ENCODE measurements around the gene ZNF20. TPM values are rescaled to one million over a fixed set of nuclear protein-coding genes. Genes with fewer than 3 reads are reported as not detected.
A peak's percentile ranks its signal among the peaks of the same experiment; 100 is the strongest.
"Not testable (repeated sequence)": the region's sequence is repeated elsewhere in the genome, so short reads cannot be mapped to it uniquely, and the experiment has no call there.

The ZNF20 gene
- total and polyA plus RNA-seq, 2 donors = 2.1 to 9.0 TPM

GRCh38 chr19:12140545-12141404 is 625 bp upstream of the ZNF20 start:
- Histone ChIP-seq H3K4me1 (ENCODE audit: insufficient read depth) (no peaks in the 10 kb centered on the region), H3K27ac (ENCODE audit: low read depth) (no peak overlapping the region), H3K36me3 (ENCODE audit: insufficient read depth) (peaks cover 6% of the 10 kb centered on the region), H3K4me3 (ENCODE audit: low read depth, low read length) (peak overlapping the region; percentile 77)
- WGBS = 5% methylated on average over 17 of the region's 17 CpGs
- DNase-seq (ENCODE audit: extremely low spot score) = peak; percentile 61

DNA sequence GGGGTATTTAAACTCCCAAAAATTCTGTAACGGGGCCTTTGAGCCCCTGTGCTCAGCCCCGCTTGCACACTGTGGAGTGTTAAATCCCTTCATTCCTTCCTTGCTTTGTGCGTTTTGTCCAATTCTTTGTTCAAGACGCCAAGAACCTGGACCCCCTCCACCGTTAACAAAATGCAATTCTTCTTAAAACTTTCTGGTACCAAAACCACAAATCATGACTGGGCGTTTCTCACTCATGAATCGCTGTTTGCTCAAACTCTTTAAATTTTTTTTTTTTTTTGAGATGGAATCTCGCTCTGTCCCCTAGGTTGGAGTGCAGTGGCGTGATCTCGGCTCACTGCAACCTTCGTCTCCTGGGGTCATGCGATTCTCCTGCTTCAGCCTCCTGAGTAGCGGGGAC is 881 bp downstream of the ZNF20 start:
- 18% methylated on average over 13 of the region's 13 CpGs for WGBS
- Histone ChIP-seq H3K4me1 (ENCODE audit: insufficient read depth) (no peaks in the 10 kb centered on the region), H3K4me3 (ENCODE audit: low read depth, low read length) (peak overlapping the region; percentile 77), H3K27ac (ENCODE audit: low read depth) (no peak overlapping the region), H3K36me3 (ENCODE audit: insufficient read depth) (peaks cover 6% of the 10 kb centered on the region)
- no peak for DNase-seq (ENCODE audit: extremely low spot score)

DNA sequence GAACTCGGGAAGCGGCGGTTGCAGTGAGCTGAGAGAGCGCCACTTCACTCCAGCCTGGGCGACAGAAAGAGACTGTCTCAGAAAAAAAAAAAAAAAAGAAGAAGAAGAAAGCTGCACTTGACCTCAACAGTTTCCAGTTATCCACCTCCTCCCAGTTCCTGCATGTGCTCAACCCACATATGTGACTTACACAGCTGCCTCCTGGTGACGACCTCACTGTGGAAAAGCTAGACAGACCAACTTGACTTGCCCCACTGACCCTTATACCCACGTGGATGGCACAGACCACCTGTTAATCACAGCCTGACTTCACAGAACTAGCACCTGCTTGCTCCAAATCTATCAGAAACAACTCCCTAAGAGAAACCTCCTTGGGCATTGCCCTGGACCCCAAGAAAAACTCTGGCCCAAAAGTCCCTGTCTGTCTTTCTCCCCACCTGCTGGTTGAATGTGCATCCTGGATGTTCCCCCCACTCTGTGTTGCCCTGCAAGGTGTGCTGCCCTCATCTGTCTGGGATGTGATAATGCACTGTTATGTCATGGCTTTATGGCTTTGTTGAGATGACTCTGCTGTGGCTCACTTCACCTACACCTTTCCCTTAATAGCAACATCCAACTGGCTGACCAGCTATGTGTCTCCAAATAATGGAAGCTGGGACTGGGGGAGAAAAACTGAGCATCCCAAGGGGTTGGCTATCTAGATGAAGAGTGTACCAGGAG is 2.8 kb downstream of the ZNF20 start:
- 83% methylated on average over 7 of the region's 7 CpGs for WGBS
- H3K36me3 ChIP-seq (ENCODE audit: insufficient read depth) = peaks cover 18% of the 10 kb centered on the region
- H3K4me3 ChIP-seq (ENCODE audit: low read depth, low read length) = no peak overlapping the region
- no peak for DNase-seq (ENCODE audit: extremely low spot score)
- H3K4me1 ChIP-seq (ENCODE audit: insufficient read depth) = no peaks in the 10 kb centered on the region
- no peak overlapping the region for H3K27ac ChIP-seq (ENCODE audit: low read depth)

GRCh38 chr19:12133069-12133468 is 7.1 kb downstream of the ZNF20 start:
- Histone ChIP-seq H3K27ac (ENCODE audit: low read depth) (no peak overlapping the region), H3K4me3 (ENCODE audit: low read depth, low read length) (no peak overlapping the region), H3K4me1 (ENCODE audit: insufficient read depth) (no peaks in the 10 kb centered on the region), H3K36me3 (ENCODE audit: insufficient read depth) (peaks cover 20% of the 10 kb centered on the region)
- DNase-seq (ENCODE audit: extremely low spot score) = no peak
- 97% methylated on average over 3 of the region's 3 CpGs for WGBS

GRCh38 chr19:12126707-12127106 is 13.4 kb downstream of the ZNF20 start:
- H3K36me3 ChIP-seq (ENCODE audit: insufficient read depth) = no peaks in the 10 kb centered on the region
- no peak for DNase-seq (ENCODE audit: extremely low spot score)
- no peak overlapping the region for H3K27ac ChIP-seq (ENCODE audit: low read depth)
- no peak overlapping the region for H3K4me3 ChIP-seq (ENCODE audit: low read depth, low read length)
- H3K4me1 ChIP-seq (ENCODE audit: insufficient read depth) = no peaks in the 10 kb centered on the region
- 28% methylated on average over 2 of the region's 2 CpGs for WGBS

GRCh38 chr19:12117201-12117970 is 22.8 kb downstream of the ZNF20 start:
- DNase-seq (ENCODE audit: extremely low spot score) = no peak
- no peak overlapping the region for H3K27ac ChIP-seq (ENCODE audit: low read depth)
- WGBS = 73% methylated on average over 33 of the region's 33 CpGs
- H3K4me1 ChIP-seq (ENCODE audit: insufficient read depth) = no peaks in the 10 kb centered on the region
- no peak overlapping the region for H3K4me3 ChIP-seq (ENCODE audit: low read depth, low read length)
- no peaks in the 10 kb centered on the region for H3K36me3 ChIP-seq (ENCODE audit: insufficient read depth)

DNA sequence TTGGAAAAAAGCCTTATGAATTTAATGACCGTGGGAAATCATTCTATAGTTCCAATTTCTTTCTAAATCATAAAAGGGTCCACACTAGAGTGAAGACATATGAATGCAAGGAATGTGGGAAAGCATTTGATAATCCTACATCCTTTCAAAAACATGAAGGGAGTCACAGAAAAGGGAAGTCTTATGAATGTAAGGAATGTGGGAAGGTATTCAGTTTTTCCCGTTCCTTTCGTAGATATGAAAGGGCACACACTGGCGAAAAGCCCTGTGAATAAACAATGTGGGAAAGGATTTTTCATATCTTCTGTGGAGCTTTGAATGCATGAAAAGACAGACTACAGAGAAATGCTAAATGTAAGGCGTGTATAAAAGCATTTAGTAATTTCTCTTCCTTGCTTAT is 27.0 kb downstream of the ZNF20 start:
- Histone ChIP-seq H3K27ac (ENCODE audit: low read depth) (no peak overlapping the region), H3K4me1 (ENCODE audit: insufficient read depth) (no peaks in the 10 kb centered on the region), H3K36me3 (ENCODE audit: insufficient read depth) (peaks cover 3% of the 10 kb centered on the region), H3K4me3 (ENCODE audit: low read depth, low read length) (no peak overlapping the region)
- DNase-seq (ENCODE audit: extremely low spot score) = no peak
- 89% methylated on average over 5 of the region's 5 CpGs for WGBS

DNA sequence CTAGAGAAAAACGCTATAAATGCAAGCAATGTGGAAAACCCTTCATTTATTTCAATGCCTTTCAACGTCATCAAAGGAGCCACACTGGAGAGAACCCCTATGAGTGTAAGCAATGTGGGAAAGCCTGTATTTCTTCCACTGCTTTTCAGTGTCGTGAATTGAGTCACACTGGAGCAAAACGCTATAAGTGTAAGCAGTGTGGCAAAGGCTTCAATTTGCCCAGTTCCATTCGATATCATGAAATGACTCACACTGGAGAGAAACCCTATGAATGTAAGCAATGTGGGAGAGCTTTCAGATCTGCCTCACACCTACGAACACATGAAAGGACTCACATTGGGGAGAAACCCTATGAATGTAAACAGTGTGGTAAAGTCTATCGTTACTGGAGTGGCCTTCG is 27.4 kb downstream of the ZNF20 start:
- Histone ChIP-seq H3K4me3 (ENCODE audit: low read depth, low read length) (no peak overlapping the region), H3K27ac (ENCODE audit: low read depth) (no peak overlapping the region), H3K4me1 (ENCODE audit: insufficient read depth) (no peaks in the 10 kb centered on the region), H3K36me3 (ENCODE audit: insufficient read depth) (peaks cover 3% of the 10 kb centered on the region)
- 95% methylated on average over 8 of the region's 8 CpGs for WGBS
- no peak for DNase-seq (ENCODE audit: extremely low spot score)

DNA sequence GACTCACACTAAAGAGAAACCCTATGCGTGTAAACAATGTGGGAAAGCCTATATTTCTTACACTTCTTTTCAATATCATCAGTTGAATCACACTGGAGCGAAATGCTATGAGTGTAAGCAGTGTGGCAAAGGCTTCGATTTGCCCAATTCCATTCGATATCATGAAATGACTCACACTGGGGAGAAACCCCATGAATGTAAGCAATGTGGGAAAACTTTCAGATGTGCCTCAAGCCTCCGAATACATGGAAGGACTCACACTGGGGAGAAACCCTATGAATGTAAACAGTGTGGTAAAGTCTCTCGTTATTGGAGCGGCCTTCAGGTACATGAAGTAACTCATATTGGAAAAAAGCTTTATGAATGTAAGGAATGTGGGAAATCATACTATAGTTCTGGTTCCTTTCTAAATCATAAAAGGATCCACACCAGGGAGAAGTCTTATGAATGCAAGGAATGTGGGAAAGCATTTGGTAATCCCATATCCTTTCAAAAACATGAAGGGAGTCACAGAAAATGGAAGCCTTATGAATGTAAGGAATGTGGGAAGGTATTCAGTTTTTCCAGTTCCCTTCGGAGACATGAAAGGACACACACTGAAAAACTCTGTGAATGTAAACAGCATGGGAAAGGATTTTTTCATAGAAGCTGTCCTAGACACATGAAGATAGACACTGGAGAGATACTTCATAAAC is 28.1 kb downstream of the ZNF20 start:
- Histone ChIP-seq H3K27ac (ENCODE audit: low read depth) (no peak overlapping the region), H3K4me3 (ENCODE audit: low read depth, low read length) (no peak overlapping the region), H3K4me1 (ENCODE audit: insufficient read depth) (no peaks in the 10 kb centered on the region), H3K36me3 (ENCODE audit: insufficient read depth) (peaks cover 3% of the 10 kb centered on the region)
- DNase-seq (ENCODE audit: extremely low spot score) = no peak
- WGBS = 95% methylated on average over 8 of the region's 8 CpGs

GRCh38 chr19:12111176-12111575 is 29.0 kb downstream of the ZNF20 start:
- no peak overlapping the region for H3K4me3 ChIP-seq (ENCODE audit: low read depth, low read length)
- 47% methylated on average over 2 of the region's 2 CpGs for WGBS
- peaks cover 3% of the 10 kb centered on the region for H3K36me3 ChIP-seq (ENCODE audit: insufficient read depth)
- DNase-seq (ENCODE audit: extremely low spot score) = no peak
- H3K4me1 ChIP-seq (ENCODE audit: insufficient read depth) = no peaks in the 10 kb centered on the region
- no peak overlapping the region for H3K27ac ChIP-seq (ENCODE audit: low read depth)

GRCh38 chr19:12103909-12104308 is 36.2 kb downstream of the ZNF20 start:
- not testable (repeated sequence) for H3K27ac ChIP-seq (ENCODE audit: low read depth); DNase-seq (ENCODE audit: extremely low spot score); H3K36me3 ChIP-seq (ENCODE audit: insufficient read depth); H3K4me3 ChIP-seq (ENCODE audit: low read depth, low read length); H3K4me1 ChIP-seq (ENCODE audit: insufficient read depth)
- 96% methylated on average over 4 of the region's 4 CpGs for WGBS

- 93% methylated on average over 9 of the region's 9 CpGs for WGBS
- H3K27ac ChIP-seq (ENCODE audit: low read depth) = no peak overlapping the region
- H3K36me3 ChIP-seq (ENCODE audit: insufficient read depth) = no peaks in the 10 kb centered on the region
- no peaks in the 10 kb centered on the region for H3K4me1 ChIP-seq (ENCODE audit: insufficient read depth)
- no peak for DNase-seq (ENCODE audit: extremely low spot score)
- no peak overlapping the region for H3K4me3 ChIP-seq (ENCODE audit: low read depth, low read length)
These were observed 42.1 kb downstream of the ZNF20 start for GRCh38 chr19:12098040-12098439.

DNA sequence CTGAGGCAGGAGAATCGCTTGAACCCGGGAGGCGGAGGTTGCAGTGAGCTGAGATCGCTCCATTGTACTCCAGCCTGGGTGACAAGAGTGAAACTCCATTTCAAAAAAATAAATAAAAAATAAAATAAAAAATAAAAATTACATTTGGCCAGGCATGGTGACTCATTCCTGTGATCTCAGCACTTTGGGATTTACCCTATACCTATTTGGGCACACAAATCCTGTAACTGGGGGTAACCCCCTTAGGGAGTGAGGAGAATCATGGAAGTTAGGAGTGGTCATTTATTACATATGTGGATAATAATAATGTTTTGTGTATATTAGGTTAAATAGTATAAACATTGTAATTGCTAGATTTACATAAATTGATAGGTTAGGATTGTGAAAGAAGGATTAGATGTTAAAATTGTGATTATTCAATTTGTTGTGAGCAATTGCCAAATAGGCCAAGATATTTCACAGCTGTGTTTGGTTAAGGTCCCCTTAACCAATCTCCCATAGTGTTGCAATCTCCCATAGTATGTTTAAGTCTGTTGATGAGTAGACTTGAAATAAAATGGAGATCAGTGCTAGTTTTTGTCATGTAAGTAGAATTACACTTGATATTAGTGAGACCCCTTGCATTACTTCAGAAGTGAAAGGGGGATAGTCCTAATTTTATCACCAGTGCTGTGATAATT is 44.9 kb downstream of the ZNF20 start:
- no peaks in the 10 kb centered on the region for H3K36me3 ChIP-seq (ENCODE audit: insufficient read depth)
- H3K27ac ChIP-seq (ENCODE audit: low read depth) = no peak overlapping the region
- no peaks in the 10 kb centered on the region for H3K4me1 ChIP-seq (ENCODE audit: insufficient read depth)
- H3K4me3 ChIP-seq (ENCODE audit: low read depth, low read length) = no peak overlapping the region
- 97% methylated on average over 4 of the region's 4 CpGs for WGBS
- no peak for DNase-seq (ENCODE audit: extremely low spot score)
